Activated T-cell treated with anti-CD3 and anti-CD28 coated beads, Interleukin-2, amount 50 U/mL, for 1 hour (primary cell): ENCODE data around the gene G6PC3.
"Not testable (repeated sequence)": the region's sequence is repeated elsewhere in the genome, so short reads cannot be mapped to it uniquely, and the experiment has no call there.

Experiments
- DNase-seq: peaks from one replicate; pipeline ENCODE4 v3.0.0-alpha.2; 2020

The G6PC3 gene

DNA sequence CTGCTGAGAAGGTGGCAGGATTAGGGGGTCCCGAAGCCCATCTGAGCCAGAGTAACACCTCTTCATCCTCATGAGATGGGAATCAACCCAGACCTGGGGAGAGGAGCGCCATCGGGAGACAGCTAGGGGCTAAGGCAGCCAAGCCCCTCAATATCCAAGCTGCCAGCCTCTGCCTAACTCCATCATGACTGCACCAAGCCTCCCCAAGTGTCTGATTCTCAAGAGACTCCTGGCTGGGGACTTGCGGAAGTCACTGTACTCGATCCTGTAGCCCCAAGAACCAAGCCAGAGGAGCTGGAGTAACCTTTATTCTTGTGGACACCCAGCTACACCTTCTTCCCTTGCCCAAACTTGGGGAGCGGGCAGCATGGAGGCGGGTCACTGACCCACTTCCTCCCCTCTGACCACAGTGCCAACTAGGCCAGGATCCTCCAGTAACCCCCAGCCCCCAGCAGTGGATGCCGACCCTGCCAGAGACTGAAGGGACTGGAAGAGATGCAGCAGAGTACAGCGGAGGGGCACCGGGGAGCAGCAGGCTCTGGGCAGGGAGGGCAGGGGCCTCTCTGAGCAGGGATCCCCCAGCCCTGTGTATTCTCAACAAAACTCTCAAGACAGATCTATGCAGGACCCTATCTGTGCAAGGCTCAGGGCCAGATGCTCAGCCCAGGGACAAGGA lies 39.6 kb downstream of the G6PC3 start:
- no peak for DNase-seq

DNA sequence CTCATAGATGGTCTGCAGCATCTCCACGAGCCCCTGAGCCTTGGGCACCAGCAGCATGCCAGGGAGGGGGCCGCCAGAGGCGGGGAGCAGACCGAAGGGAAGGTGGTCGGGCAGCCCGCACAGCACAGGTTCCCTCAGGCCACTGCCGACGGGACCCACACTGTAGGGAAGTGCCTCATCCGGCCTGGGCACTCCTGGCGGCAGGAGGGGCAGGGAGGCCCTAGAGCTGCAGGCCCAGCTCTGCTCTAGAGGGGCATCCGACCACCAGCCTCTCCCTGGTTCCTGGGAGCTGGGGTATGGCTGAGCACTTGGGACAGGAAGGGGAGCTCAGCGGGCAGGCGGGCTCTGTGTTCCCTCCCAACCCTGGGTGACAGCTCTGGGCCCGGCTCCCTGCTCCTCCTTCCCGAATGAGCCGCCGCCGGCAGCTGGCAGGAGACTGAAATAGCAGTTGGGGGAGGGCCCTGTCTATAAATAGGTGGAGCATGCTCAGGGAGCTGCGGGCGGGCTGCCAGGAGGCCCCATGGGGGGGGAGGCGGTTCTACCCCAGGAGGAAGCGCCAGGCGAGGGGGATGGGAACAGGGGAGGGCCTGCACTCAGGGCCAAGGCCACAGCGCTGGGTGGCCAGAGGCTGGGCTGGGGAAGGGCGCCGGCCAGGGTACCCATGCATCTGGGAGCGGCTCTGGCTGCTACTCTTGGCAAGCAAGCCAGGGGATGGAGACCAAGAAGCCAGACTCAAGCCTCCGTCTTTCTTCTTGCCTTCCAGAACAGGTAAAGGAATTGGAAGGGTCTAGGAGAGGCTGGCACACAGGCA lies 40.5 kb downstream of the G6PC3 start:
- peak; percentile 63 for DNase-seq

DNA sequence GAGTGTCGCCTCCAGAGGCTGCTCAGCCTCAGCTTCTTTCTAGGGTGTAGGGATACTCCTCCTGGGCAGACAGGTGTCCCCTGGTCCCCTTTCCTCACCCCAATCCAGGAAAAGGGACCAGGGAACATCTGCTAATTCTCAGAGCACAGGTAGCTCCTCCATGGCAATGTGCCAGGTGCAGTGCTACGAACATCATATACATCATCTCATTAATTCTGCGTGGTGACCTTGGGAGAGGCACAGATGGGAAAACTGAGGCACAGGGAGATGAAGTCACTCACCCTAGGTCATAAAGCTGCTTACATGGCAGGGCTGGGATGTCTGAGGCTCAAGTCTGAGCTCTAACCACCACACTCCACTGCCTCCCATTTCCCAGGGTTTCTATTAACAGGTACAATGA lies 41.2 kb downstream of the G6PC3 start:
- no peak for DNase-seq

DNA sequence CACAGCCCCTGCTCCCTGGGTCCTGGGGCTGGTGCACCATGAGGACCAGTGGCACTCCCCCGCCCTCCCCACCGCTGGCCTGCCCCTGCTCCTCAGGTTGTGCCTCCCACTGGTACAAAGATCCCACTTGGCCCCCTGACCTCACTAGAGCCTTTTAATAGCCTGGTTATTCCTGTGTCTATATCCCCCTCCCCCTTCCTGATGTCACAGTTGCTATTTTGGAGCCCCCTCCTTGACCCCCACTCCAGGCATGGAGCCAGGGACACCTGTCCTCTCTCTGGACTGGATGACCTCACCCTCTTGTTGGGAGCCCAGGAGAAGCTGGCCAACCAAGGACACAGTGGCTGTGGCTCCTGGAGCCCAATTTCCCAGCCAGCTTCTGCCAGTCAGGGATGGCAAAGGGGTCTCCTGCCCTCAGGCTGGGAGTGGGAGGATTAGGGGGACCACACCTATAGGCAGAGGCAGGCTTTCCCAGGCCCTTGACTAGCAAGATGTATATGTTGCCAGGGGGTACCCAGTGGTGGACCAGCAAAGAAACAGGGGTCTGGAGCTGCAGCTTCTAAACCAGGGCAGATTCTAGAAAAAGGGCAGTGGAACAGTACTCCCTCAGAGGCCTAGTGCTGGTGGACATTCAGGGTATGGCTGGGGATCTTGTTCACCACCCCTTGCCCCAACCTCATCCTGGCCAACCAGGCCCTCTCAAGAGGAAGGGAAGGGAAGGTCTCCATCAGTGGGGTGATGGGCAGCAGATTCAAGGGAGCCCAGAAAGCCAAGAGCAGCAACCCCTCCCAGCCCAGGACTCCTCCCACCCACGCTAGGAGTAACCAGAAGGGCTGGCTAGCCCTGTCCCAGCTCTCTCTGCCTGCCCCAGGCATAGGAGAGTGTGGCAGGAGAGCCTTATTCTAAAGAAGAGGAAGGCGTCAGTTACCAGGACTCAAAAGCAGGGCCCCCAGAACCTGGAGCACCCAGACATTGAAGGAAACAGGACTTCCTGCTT lies 42.0 kb downstream of the G6PC3 start:
- DNase-seq = no peak

DNA sequence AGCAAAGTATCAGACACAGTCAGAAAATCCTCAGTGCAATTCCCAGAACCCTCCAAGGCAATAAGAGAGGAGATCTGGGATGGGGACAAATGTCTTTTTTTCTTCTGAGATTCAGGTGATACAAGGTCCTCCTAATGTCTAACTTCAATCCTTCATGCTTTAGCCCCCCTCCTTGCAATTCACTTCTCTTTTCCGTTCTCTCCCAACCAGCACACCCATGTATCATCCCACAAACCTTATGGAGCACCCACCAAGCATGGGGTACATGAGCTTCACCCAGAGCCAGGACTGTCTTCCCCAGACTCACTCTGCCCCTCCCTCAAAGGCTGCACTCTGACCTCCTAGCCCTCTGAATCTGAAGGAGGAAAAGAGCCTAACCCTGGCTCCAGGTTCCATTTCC lies 42.8 kb downstream of the G6PC3 start:
- DNase-seq = no peak

DNA sequence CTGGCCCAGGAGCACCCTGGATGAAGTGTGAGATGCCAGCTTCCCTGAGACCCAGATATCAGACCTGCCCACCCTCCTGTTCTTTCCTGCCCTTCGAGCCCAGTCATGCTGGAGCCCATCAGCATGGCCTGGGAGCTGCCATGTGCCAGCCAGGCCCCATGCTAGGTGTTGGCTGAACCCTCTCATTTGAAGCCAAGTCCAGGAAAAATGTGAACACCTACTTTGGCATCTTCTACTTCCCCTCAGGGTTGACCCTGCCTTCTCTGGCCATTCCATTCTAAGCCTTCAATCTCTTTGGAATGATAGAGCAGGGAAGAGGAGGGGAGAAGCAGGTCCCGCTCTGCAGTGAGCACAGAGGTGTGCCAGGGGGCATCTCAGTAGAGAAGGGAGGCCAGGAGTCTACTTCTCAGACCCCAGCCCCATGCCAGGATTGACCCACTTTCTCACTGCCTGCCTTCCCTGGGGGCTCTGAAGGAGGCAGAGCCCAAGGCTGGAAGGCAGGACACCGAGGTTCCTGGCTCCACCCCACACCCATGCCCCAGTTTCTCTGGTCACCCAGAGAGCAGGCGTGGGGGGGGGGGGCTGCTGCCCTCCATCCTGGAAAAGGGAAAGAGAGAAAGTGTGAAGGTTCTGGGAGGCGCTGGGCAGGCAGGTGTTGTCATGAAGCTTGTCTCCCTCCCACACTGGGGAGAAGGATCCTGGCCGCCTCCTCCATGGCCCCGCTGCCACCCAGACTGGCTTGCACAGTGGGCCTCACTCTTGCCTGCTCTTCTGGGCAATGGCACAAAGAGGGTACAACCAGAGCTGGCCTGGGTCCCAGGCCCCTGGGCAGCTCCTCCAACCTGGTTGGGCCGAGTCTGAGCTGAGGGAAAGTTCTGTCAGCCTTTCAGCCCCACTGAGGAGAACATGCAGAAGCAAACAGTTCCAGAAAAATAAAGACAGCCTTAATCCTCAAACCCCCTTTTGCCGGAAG lies 43.6 kb downstream of the G6PC3 start:
- no peak for DNase-seq

DNA sequence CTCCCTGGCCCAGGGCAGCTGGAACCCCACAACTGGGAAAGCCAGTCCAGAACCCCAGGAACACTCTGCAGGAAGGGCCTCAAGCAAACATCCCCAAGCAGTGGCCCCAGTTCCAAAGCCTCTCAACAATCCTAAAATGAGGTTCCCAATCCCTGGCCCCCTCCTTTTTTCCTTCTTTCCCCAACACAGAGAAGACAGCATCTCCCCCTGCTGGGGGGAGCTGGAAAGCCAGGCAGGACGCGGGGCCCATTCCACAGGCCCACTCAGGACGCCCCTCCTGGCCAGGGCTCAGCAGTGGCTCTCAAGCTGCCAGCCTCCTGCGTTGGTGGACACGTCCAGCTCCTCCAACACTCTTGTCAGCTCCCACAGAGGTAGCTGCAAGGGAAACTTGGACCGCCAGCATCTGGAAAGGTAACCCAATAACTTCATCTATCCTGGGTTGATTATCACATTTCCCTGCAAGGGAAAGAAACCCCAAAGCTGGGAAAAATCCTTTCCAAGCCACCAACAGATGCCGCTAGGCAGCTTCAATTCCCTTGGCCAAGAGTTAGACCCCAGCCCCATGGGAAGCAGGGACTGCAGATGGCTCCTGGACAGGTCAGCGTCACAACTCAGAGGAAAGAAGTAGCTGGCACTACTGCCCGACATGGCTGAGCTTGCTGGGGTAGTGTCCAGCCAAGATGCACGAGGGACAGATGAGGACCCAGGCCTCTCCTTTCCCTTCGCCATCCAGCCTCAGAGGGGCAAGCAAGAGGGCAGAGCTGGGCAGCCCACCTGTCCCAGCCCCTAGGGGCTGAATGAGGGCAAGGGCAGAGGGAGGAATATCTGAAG lies 45.3 kb downstream of the G6PC3 start:
- DNase-seq = no peak

DNA sequence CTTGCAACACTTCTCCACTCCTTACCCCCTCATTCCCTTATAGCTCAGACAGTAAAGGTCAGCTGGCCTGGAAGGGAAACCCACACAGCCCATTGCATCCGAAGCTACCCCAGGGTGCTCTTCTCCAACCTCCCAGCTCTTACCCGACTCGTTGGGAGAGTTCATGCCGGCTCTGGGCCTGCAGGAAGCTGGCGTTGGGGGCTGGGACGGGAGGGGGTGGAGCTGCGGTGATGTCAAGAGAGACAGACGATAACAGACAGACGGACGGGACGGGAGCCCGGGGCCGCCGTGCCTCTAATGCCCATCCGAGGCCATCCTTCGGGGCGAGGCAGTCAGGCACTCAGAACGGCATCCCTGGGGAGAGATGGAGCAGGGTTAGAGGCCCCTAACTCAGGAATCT lies 46.8 kb downstream of the G6PC3 start:
- DNase-seq = no peak

DNA sequence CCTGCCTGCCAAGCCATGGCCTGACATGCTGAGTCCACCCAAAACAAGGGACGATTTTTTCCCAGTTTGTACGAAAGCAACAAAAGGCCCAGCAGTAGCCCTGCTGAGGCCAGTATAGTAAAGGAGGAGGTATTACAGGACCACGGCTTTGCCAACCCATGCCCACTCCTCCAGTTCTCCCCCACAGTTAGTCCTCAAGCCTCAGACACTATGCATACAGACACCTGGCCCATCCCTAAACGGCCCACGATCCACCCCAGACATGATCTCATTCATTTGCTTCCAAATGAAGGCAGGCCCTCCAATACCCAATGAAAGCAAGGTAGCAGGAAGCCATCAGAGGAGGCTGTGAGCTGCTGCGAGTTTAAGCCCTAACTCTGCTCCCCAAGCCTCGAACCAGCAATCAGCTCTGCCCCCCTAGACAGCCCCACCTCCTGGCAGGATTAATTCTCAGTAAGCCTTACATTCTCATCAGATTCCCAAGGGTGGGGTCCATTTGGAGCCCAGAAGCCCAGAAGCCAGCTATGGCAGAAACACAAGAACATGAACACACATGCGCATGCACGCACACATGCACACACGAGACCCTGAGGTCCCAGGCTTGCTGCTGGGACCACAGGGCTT lies 48.0 kb downstream of the G6PC3 start:
- no peak for DNase-seq

DNA sequence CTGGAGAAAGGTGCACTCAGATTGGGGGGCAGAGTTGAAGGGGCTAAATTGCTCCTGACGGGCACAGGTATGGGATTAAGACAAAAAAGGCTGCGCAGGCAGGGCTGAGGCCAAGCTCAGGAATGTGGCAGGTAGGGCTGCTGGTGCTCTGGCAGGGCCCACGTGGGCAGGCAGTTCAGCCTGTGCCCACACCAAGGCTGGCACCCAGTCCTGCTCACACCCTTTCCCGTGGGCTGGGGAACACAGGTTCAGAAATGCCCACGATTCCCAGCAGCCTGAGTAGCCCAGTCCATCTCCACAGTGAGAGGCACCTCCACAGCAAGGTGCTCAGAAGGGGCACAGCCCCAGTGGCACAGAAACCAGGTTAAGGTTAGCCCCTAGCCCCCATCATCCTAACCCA lies 48.5 kb downstream of the G6PC3 start:
- DNase-seq = no peak

DNA sequence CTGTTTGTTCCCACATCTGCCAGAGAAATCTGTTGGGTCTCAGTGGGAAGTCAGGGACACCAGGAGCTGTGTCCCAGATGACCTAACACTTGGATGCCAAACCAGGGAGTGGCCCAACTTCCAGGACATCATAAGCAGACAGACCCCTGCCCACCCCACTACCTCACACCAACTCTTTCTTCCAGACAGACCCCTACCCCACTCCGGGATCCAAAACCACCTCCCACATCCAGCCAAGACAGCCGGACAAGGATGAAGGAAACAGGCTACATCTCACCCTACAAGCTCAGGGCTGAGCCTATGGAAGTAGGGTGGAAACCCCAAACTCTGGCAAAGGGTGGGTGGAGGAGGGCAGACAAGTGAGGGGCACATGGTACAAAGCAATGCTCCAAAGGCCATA lies 49.3 kb downstream of the G6PC3 start:
- DNase-seq = no peak

DNA sequence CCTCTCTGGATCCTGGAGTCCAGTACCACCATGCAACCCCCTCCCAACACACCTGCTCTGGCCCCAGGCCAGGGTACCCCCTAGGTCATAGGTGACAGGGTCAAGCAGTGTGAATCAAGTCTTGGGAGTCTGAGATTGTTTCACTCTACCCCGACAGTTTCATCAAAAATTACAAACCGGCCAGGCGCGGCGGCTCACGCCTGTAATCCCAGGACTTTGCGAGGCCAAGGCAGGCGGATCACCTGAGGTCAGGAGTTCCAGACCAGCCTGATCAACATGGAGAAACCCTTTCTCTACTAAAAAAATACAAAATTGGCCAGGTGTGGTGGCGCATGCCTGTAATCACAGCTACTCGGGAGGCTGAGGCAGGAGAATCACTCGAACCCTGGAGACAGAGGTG lies 49.7 kb downstream of the G6PC3 start:
- not testable (repeated sequence) for DNase-seq

DNA sequence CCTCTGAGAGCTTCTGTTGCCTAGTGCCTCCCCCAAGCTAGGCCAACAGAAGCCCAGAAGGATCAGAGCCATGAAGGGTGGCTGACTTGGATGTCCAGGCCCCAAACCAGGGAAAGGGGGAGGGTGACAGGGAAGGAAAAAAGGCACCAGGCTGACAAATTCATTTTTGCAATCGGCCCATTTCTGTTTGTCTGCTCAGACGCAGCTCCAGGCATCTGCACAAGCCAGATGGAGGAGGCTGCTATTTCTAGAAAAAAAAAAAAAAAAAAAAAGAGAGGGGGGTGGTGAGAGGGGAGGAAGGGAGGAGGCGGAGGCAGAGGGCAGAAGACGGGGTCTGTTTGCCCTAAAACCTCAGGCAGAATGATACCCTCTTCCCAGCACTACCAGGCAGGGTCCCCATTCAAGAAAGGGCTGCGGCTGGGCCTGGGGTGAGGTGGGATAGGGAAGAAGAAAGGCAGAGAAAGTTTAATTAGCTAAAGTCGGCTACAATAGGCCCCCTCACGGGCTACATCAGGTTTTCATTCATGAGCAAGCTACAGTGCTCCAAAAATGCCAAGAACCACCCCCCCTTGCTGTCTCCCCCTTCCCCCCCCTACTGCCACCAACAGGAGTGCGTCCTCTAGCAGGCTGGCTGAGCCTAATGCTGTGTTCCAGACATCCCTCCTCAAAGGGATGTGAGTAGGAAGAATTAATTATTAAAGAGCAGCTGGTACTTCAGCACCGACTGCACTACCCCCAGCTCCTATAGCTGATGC lies 50.5 kb downstream of the G6PC3 start:
- DNase-seq = no peak

DNA sequence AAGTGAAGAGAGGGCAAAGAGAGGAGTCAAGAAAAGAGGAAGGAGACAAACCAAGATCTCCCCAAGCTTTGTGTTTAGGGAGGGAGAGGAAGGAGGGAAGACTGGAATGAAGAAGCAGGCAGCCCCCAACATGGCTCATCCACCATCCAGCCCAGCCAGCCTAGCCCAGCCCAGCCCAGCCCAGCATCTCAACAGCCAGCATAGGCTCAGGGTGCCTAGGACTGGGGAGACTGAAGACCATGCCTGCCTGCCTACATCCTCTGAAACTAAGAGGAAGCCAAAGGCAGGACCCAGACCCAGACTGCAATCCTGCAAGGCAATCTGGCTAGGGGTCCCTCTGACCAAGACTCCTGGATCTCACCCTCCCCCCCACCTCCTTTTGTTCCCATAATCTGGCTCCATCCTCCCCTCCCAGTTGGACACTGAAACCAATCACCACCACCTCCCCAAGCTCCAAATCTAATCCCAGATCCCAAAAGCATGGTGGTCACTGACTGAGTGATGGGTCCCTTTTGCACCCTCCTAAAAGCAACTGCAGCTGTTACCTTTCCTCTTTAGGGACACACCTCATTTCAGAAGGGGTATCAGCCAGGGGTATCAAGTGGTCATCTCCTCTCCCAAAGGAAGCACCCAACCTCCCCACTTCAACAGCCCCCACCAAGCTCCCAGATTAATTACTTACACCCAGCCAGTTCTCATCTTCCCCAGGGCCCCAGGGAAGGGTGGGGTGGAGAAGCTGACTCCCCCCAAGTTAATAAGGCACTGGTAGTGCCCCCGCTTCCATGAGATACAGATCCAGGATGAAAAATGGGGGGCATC lies 51.7 kb downstream of the G6PC3 start:
- DNase-seq = no peak

DNA sequence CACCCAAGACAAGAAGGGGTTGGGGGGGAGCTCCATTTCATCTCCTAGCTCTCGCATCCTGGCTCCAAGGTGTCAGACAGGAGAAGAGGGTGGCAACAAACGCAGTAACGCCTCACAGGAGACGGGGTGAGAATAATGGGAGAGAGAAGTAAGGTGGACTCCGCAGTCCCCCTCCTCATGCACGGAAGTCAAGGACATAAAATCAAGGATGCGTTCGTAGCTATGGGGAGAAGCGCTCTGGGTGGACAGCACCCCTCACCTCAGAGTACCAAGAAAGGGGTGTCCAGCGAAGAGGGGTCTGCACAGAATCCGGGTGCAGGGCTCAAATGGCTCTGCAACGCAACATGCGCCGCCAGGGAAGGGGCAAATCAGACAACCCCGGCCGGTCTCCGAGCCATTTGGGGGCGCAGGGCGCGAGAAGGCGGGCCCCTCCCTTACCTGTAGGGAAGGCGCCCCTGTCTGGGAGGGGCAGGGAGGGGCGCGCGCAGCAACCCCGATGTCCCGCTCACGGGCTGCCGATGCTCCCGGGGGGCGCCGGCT lies 52.4 kb downstream of the G6PC3 start:
- no peak for DNase-seq

DNA sequence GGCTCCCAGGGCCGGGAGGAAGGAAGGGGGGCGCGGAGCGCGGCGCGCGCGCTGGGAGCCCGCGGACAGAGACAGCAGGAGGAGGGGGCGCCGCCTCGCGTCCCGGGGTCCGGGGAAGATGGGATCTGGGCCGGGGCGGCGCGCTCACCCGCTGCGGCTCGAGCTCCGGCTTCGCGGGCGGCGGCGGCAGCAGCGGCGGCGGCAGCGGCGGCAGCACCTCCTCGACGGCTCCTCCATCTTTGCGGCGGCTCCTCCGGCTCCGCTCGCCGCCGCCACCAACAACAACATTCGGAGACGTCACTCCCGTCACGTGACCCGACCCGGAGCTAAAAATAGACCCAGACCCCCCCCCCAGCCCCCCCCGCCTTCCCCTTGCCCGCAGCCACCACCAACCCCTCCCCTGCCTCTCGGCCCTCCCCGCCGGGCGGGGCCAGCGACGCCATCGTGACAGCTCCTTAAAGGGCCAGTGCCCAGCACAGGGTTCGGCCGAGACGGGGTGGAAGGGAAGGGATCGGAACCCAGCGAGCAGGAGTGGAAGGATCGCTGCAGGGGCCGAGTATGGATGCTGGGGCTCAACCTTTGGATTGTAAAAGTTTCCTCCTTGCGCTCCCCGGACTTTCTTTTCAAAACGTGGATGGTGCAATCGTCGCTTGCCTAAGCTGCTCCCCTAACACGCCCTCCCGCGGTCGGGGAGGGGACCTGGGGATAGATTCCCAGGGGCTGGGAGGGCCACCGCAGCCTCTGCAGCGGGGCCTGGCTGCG lies 53.0 kb downstream of the G6PC3 start, which contains the start of gene HDAC5:
Gene HDAC5 (minus strand): TSS at position 286 of the 762 bp plus-strand sequence. CDS start 6,126 bp downstream, outside the sequence.
- peak; percentile 97 for DNase-seq

DNA sequence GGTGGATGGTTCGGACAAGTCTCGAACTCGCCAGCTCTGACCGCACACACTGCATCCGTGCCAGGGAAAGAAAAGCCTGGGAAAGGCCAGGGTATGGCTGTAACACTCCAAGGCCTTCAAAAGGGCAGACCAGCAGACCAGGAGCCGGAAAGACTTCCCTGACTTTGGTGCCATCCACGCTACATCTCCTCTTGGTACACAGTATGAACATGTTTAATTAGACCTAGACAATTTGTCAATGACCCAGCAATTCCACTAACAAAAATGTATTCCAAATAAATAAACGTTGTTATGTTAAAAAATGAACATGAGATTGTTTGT lies 53.5 kb downstream of the G6PC3 start:
- no peak for DNase-seq
